HG03460 (cell line): ENCODE data around the gene PEX5L.

Experiments
- ATAC-seq: cut with Tn5 transposase; IDR thresholded peaks from one replicate; pipeline ENCODE4 v1.9.1; 2021; ENCODE audit not compliant: unreplicated experiment

PEX5L gene

GRCh38 chr3:179852142-179852905, 184.4 kb downstream of the PEX5L start:
- no peak for ATAC-seq

- no peak for ATAC-seq
Measured at GRCh38 chr3:179848711-179849110, 188.0 kb downstream of the PEX5L start.

GRCh38 chr3:179842061-179842460, 194.7 kb downstream of the PEX5L start:
- ATAC-seq, result no peak

GRCh38 chr3:179840985-179841384, 195.8 kb downstream of the PEX5L start:
- ATAC-seq, result no peak

- ATAC-seq, result no peak
Measured at GRCh38 chr3:179837374-179837773, 199.4 kb downstream of the PEX5L start.

- ATAC-seq, result no peak
Measured at GRCh38 chr3:179833294-179833693, 203.4 kb downstream of the PEX5L start.

- no peak for ATAC-seq
Measured at GRCh38 chr3:179832333-179832854, 204.3 kb downstream of the PEX5L start.

- no peak for ATAC-seq
Measured at GRCh38 chr3:179829401-179829800, 207.3 kb downstream of the PEX5L start.

GRCh38 chr3:179828738-179829137, 208.0 kb downstream of the PEX5L start:
- ATAC-seq, result no peak

GRCh38 chr3:179826247-179826637, 210.5 kb downstream of the PEX5L start:
- ATAC-seq, result no peak

- no peak for ATAC-seq
Measured at GRCh38 chr3:179825527-179826246, 211.1 kb downstream of the PEX5L start.

- ATAC-seq, result no peak
Measured at GRCh38 chr3:179822296-179822695, 214.4 kb downstream of the PEX5L start.

- no peak for ATAC-seq
Measured at GRCh38 chr3:179819379-179819778, 217.4 kb downstream of the PEX5L start.

GRCh38 chr3:179812096-179812382, 224.7 kb downstream of the PEX5L start:
- no peak for ATAC-seq

- ATAC-seq, result peak; percentile 85
Measured at GRCh38 chr3:179811321-179812095, 225.2 kb downstream of the PEX5L start.

- ATAC-seq, result no peak
Measured at GRCh38 chr3:179809639-179810038, 227.1 kb downstream of the PEX5L start.

- no peak for ATAC-seq
Measured at GRCh38 chr3:179807588-179807987, 229.1 kb downstream of the PEX5L start.

GRCh38 chr3:179806177-179806576, 230.6 kb downstream of the PEX5L start:
- no peak for ATAC-seq

GRCh38 chr3:179801856-179802255, 234.9 kb downstream of the PEX5L start:
- no peak for ATAC-seq

- no peak for ATAC-seq
Measured at GRCh38 chr3:179801263-179801662, 235.5 kb downstream of the PEX5L start.

GRCh38 chr3:179797192-179797591, 239.5 kb downstream of the PEX5L start:
- ATAC-seq, result no peak

- no peak for ATAC-seq
Measured at GRCh38 chr3:179796421-179796820, 240.3 kb downstream of the PEX5L start.
